GM12801 (cell line): ENCODE measurements around the gene DHRSX.

ENCODE experiments used
- CTCF ChIP-seq: IDR thresholded peaks from one replicate; pipeline ENCODE4 v1.5.1; 2011; ENCODE audit warnings: control low read depth; ENCODE audit not compliant: insufficient read length; ENCODE audit errors: extremely low read depth

DHRSX gene

GRCh38 chrX:2488621-2489285 lies 12.0 kb downstream of the DHRSX start:
- no peak for TF ChIP-seq CTCF

- no peak for TF ChIP-seq CTCF
Observed at GRCh38 chrX:2487366-2487765, 13.4 kb downstream of the DHRSX start.

- no peak for TF ChIP-seq CTCF
Observed at GRCh38 chrX:2486476-2487133, 14.2 kb downstream of the DHRSX start.

GRCh38 chrX:2485789-2486345 lies 14.9 kb downstream of the DHRSX start:
- TF ChIP-seq CTCF, result no peak

GRCh38 chrX:2484721-2485648 lies 15.8 kb downstream of the DHRSX start:
- no peak for TF ChIP-seq CTCF

- no peak for TF ChIP-seq CTCF
Observed at GRCh38 chrX:2484256-2484655, 16.5 kb downstream of the DHRSX start.
